GM12864 (cell line): Measurements from ENCODE around the gene AFF3.
"Not testable (repeated sequence)": the region's sequence is repeated elsewhere in the genome, so short reads cannot be mapped to it uniquely, and the experiment has no call there.

Source experiments
- DNase-seq: peaks from one replicate; pipeline ENCODE4 v3.0.0-alpha.2; 2011; ENCODE audit warnings: low read depth
- H3K4me3 ChIP-seq: 2 replicates; pipeline ENCODE4 v1.5.1; 2011; ENCODE audit warnings: mild to moderate bottlenecking, low read depth, low read length, control low read depth
- CTCF ChIP-seq: IDR thresholded peaks from 2 replicates; pipeline ENCODE4 v1.5.1; 2011; ENCODE audit warnings: low read depth, mild to moderate bottlenecking, moderate library complexity, low read length, control low read depth, inconsistent platforms; ENCODE audit errors: missing control alignments

Gene AFF3

GRCh38 chr2:100091807-100092206 lies 50.6 kb downstream of the AFF3 start:
- not testable (repeated sequence) for H3K4me3 ChIP-seq, DNase-seq

GRCh38 chr2:100085744-100086143 lies 56.6 kb downstream of the AFF3 start:
- DNase-seq, H3K4me3 ChIP-seq: not testable (repeated sequence)

- H3K4me3 ChIP-seq, DNase-seq: not testable (repeated sequence)
These were observed 58.8 kb downstream of the AFF3 start for GRCh38 chr2:100083421-100084216.

- DNase-seq, H3K4me3 ChIP-seq: not testable (repeated sequence)
These were observed 60.0 kb downstream of the AFF3 start for GRCh38 chr2:100082302-100082978.

GRCh38 chr2:100077935-100078334 lies 64.5 kb downstream of the AFF3 start:
- TF ChIP-seq CTCF, result no peak
- no peak for DNase-seq

GRCh38 chr2:100077456-100077855 lies 64.9 kb downstream of the AFF3 start:
- TF ChIP-seq CTCF, result no peak
- no peak overlapping the region for H3K4me3 ChIP-seq
- no peak for DNase-seq

More at GRCh38 chr2:100077935-100078334, 64.5 kb downstream of the AFF3 start:
- H3K4me3 ChIP-seq, result no peak overlapping the region

GRCh38 chr2:100075532-100075931 lies 66.9 kb downstream of the AFF3 start:
- no peak for DNase-seq
- TF ChIP-seq CTCF, result no peak
- H3K4me3 ChIP-seq, result no peak overlapping the region

GRCh38 chr2:100073110-100073509 lies 69.3 kb downstream of the AFF3 start:
- no peak overlapping the region for H3K4me3 ChIP-seq
- TF ChIP-seq CTCF, result no peak
- no peak for DNase-seq

- DNase-seq, result no peak
- no peak for TF ChIP-seq CTCF
- H3K4me3 ChIP-seq, result no peak overlapping the region
These were observed 69.9 kb downstream of the AFF3 start for GRCh38 chr2:100072503-100072902.
